HG03442 (cell line): Measurements from ENCODE around the gene DYNLL1.
"Not testable (repeated sequence)": the region's sequence is repeated elsewhere in the genome, so short reads cannot be mapped to it uniquely, and the experiment has no call there.

Source experiments
- ATAC-seq: cut with Tn5 transposase; IDR thresholded peaks from one replicate; pipeline ENCODE4 v1.9.1; 2021; ENCODE audit warnings: mild to moderate bottlenecking, moderate library complexity; ENCODE audit not compliant: unreplicated experiment

Gene DYNLL1

GRCh38 chr12:120504587-120504986 is 8.7 kb downstream of the DYNLL1 start:
- no peak for ATAC-seq

GRCh38 chr12:120508537-120508936 is 12.6 kb downstream of the DYNLL1 start:
- ATAC-seq = no peak

GRCh38 chr12:120514002-120514401 is 18.1 kb downstream of the DYNLL1 start:
- ATAC-seq = no peak

GRCh38 chr12:120515496-120515895 is 19.6 kb downstream of the DYNLL1 start:
- ATAC-seq = no peak

GRCh38 chr12:120519324-120519723 is 23.4 kb downstream of the DYNLL1 start:
- not testable (repeated sequence) for ATAC-seq

- ATAC-seq = no peak
Measured at GRCh38 chr12:120522568-120522967, 26.7 kb downstream of the DYNLL1 start.

- ATAC-seq = peak; percentile 68
Measured at GRCh38 chr12:120528861-120529525, 33.1 kb downstream of the DYNLL1 start, which contains the start of gene COQ5. Gene COQ5 (minus strand): TSS chr12:120529158. CDS start chr12:120529141, 17 bp downstream.

GRCh38 chr12:120529641-120530417 is 33.9 kb downstream of the DYNLL1 start:
- ATAC-seq = no peak

GRCh38 chr12:120530418-120530761 is 34.5 kb downstream of the DYNLL1 start:
- ATAC-seq = not testable (repeated sequence)

GRCh38 chr12:120532701-120533238 is 36.9 kb downstream of the DYNLL1 start:
- no peak for ATAC-seq

- peak; percentile 60 for ATAC-seq
Measured at GRCh38 chr12:120534203-120534702, 38.3 kb downstream of the DYNLL1 start, which contains the start of gene RNF10. Gene RNF10 (plus strand): TSS chr12:120534356. CDS start chr12:120534812, 456 bp downstream.

GRCh38 chr12:120534703-120535655 is 39.1 kb downstream of the DYNLL1 start:
- peak; percentile 31 for ATAC-seq

GRCh38 chr12:120536064-120536791 is 40.3 kb downstream of the DYNLL1 start:
- ATAC-seq = no peak

- no peak for ATAC-seq
Measured at GRCh38 chr12:120537856-120538220, 41.9 kb downstream of the DYNLL1 start.

GRCh38 chr12:120538281-120539156 is 42.6 kb downstream of the DYNLL1 start:
- no peak for ATAC-seq

- no peak for ATAC-seq
Measured at GRCh38 chr12:120539303-120539702, 43.4 kb downstream of the DYNLL1 start.

- no peak for ATAC-seq
Measured at GRCh38 chr12:120540445-120540844, 44.5 kb downstream of the DYNLL1 start.

GRCh38 chr12:120542166-120542565 is 46.3 kb downstream of the DYNLL1 start:
- no peak for ATAC-seq

GRCh38 chr12:120544691-120545090 is 48.8 kb downstream of the DYNLL1 start:
- ATAC-seq = no peak
